WTC11 (cell line): ENCODE data around the gene STXBP6. TPM values are rescaled to one million over a fixed set of nuclear protein-coding genes. Genes with fewer than 3 reads are reported as not detected.
A peak's percentile ranks its signal among the peaks of the same experiment; 100 is the strongest.

Source experiments
- ATAC-seq: fragments of 200-7000 bp; cut with Tn5 transposase; 2 replicates; pipeline ENCODE4 v1.10.0; 2021; ENCODE audit warnings: mild to moderate bottlenecking, moderate library complexity
- CTCF ChIA-PET: fragments of 300-600 bp; sonication (Branson Sonifier 250); formaldehyde crosslinking; loops from one replicate; lab custom pipeline; 2021; ENCODE audit warnings: antibody characterized with exemption; lab: Charles Lee
- POLR2A ChIA-PET: fragments of 350-600 bp; sonication (Branson Sonifier 250); formaldehyde crosslinking; loops from one replicate; lab custom pipeline; 2021; ENCODE audit warnings: antibody characterized with exemption; lab: Charles Lee
- DNase-seq: peaks from one replicate; pipeline ENCODE4 v3.0.0; 2021; ENCODE audit warnings: low spot score
- H3K27ac Mint-ChIP-seq: 2 replicates; pipeline ENCODE4 v1.8.0; 2021; ENCODE audit warnings: mixed read lengths
- H3K27me3 Mint-ChIP-seq: 2 replicates; pipeline ENCODE4 v1.8.0; 2021; ENCODE audit warnings: low read depth, mild to moderate bottlenecking, moderate library complexity, mixed read lengths
- H3K36me3 Mint-ChIP-seq: 2 replicates; pipeline ENCODE4 v1.8.0; 2021; ENCODE audit warnings: mixed read lengths
- H3K4me1 Mint-ChIP-seq: 2 replicates; pipeline ENCODE4 v1.8.0; 2022; ENCODE audit warnings: mixed read lengths
- H3K4me3 Mint-ChIP-seq: 2 replicates; pipeline ENCODE4 v1.8.0; 2021; ENCODE audit warnings: mild to moderate bottlenecking, moderate library complexity, mixed read lengths
- H3K9me3 Mint-ChIP-seq: 2 replicates; pipeline ENCODE4 v1.8.0; 2021; ENCODE audit warnings: mixed read lengths
- GABPB1 ChIP-seq: sonication (generic); formaldehyde crosslinking; IDR thresholded peaks from 2 replicates; pipeline ENCODE4 v1.8.1; 2023; ENCODE audit warnings: mild to moderate bottlenecking, missing genetic modification reagents
- GRHL2 ChIP-seq: fragments of 250-450 bp; sonication (Bioruptor Pico); IDR thresholded peaks from 2 replicates; pipeline ENCODE4 v1.8.0; 2022; ENCODE audit warnings: mild to moderate bottlenecking, moderate library complexity; ENCODE audit not compliant: insufficient replicate concordance, severe bottlenecking
- IRF2 ChIP-seq: sonication (generic); formaldehyde crosslinking; IDR thresholded peaks from 2 replicates; pipeline ENCODE4 v1.8.0; 2022; ENCODE audit warnings: low read depth, missing genetic modification reagents, borderline replicate concordance
- OVOL2 ChIP-seq: fragments of 250-450 bp; sonication (Bioruptor Pico); IDR thresholded peaks from 2 replicates; pipeline ENCODE4 v1.9.0; 2021; ENCODE audit warnings: mild to moderate bottlenecking, borderline replicate concordance
- SMAD3 ChIP-seq: sonication (generic); formaldehyde crosslinking; IDR thresholded peaks from 2 replicates; pipeline ENCODE4 v1.8.0; 2022; ENCODE audit warnings: missing genetic modification reagents, mild to moderate bottlenecking, borderline replicate concordance
- SOX15 ChIP-seq: fragments of 250-450 bp; sonication (Bioruptor Pico); IDR thresholded peaks from 2 replicates; pipeline ENCODE4 v1.9.0; 2021; ENCODE audit warnings: mild to moderate bottlenecking
- SP1 ChIP-seq: sonication (generic); formaldehyde crosslinking; conservative IDR thresholded peaks from 2 replicates; pipeline ENCODE4 v1.8.1; 2022; ENCODE audit warnings: missing genetic modification reagents
- ZNF263 ChIP-seq: sonication (generic); formaldehyde crosslinking; IDR thresholded peaks from 2 replicates; pipeline ENCODE4 v1.8.1; 2022; ENCODE audit warnings: low read depth, mild to moderate bottlenecking, moderate library complexity, missing genetic modification reagents
- ZNF317 ChIP-seq: sonication (generic); formaldehyde crosslinking; IDR thresholded peaks from 2 replicates; pipeline ENCODE4 v1.8.1; 2023; ENCODE audit warnings: low read depth, mild to moderate bottlenecking, moderate library complexity, missing genetic modification reagents, borderline replicate concordance
- ZNF423 ChIP-seq: fragments of 250-450 bp; sonication (Bioruptor Pico); IDR thresholded peaks from 2 replicates; pipeline ENCODE4 v2.1.2; 2022; ENCODE audit warnings: mild to moderate bottlenecking, moderate library complexity
- total RNA-seq: library from RNA; stranded (reverse); gene quantifications from 3 replicates; pipeline ENCODE4 v1.2.3, GENCODE V29; 2021
- TF ChIP-seq, protein P1 (sequence below): sonication (generic); formaldehyde crosslinking; IDR thresholded peaks from 2 replicates; pipeline ENCODE4 v1.8.1; 2022; ENCODE audit warnings: low read depth, mild to moderate bottlenecking, moderate library complexity, missing genetic modification reagents, borderline replicate concordance
- TF ChIP-seq, protein P2 (sequence below): sonication (generic); formaldehyde crosslinking; IDR thresholded peaks from 2 replicates; pipeline ENCODE4 v1.8.0; 2022; ENCODE audit warnings: missing genetic modification reagents
- TF ChIP-seq, protein P3 (sequence below): sonication (generic); formaldehyde crosslinking; IDR thresholded peaks from 2 replicates; pipeline ENCODE4 v1.8.0; 2022; ENCODE audit warnings: mild to moderate bottlenecking, missing genetic modification reagents
- TF ChIP-seq, protein P4 (sequence below): fragments of 250-450 bp; sonication (Bioruptor Pico); IDR thresholded peaks from 2 replicates; pipeline ENCODE4 v1.9.0; 2021; ENCODE audit warnings: moderate library complexity, mild to moderate bottlenecking, inconsistent platforms, borderline replicate concordance
- TF ChIP-seq, protein P5 (sequence below): sonication (generic); formaldehyde crosslinking; IDR thresholded peaks from 2 replicates; pipeline ENCODE4 v1.8.1; 2023; ENCODE audit warnings: mild to moderate bottlenecking, missing genetic modification reagents
- TF ChIP-seq, protein P6 (sequence below): sonication (generic); formaldehyde crosslinking; conservative IDR thresholded peaks from 2 replicates; pipeline ENCODE4 v1.8.1; 2022; ENCODE audit warnings: mild to moderate bottlenecking, missing genetic modification reagents
- TF ChIP-seq, protein P7 (sequence below): sonication (generic); formaldehyde crosslinking; IDR thresholded peaks from 2 replicates; pipeline ENCODE4 v1.8.1; 2023; ENCODE audit warnings: mild to moderate bottlenecking, missing genetic modification reagents, moderate library complexity
- TF ChIP-seq, protein P8 (sequence below): sonication (generic); formaldehyde crosslinking; IDR thresholded peaks from 2 replicates; pipeline ENCODE4 v1.8.0; 2022; ENCODE audit warnings: mild to moderate bottlenecking, missing genetic modification reagents
- TF ChIP-seq, protein P9 (sequence below): sonication (generic); formaldehyde crosslinking; IDR thresholded peaks from 2 replicates; pipeline ENCODE4 v1.8.1; 2023; ENCODE audit warnings: mild to moderate bottlenecking, missing genetic modification reagents

The STXBP6 gene
- total RNA-seq, 1 experiment from 2014 or later, result 4.2 TPM

DNA sequence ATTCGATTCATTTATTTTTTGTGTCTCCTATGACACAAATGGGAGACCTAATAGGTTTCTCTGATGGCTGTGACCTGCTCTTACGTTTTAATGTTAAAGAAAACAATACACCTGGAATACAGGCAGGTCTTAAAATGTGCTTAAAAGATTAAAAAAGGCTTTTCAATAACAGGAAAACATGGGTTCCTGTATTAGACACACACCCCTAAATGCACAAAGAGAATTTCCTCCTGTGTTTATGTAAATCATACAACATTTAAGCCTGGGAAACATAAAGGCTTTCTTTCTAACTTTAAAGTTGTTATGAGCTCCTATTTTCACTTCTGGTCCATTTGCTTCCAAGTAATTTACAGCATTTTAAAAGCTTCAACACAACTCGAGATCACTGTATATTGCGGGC, 191.3 kb downstream of the STXBP6 start (continued):
- TF ChIP-seq, protein P1, sequence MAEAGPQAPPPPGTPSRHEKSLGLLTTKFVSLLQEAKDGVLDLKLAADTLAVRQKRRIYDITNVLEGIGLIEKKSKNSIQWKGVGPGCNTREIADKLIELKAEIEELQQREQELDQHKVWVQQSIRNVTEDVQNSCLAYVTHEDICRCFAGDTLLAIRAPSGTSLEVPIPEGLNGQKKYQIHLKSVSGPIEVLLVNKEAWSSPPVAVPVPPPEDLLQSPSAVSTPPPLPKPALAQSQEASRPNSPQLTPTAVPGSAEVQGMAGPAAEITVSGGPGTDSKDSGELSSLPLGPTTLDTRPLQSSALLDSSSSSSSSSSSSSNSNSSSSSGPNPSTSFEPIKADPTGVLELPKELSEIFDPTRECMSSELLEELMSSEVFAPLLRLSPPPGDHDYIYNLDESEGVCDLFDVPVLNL (CRISPR knock-in tag), result no peak
- TF ChIP-seq, protein P2, sequence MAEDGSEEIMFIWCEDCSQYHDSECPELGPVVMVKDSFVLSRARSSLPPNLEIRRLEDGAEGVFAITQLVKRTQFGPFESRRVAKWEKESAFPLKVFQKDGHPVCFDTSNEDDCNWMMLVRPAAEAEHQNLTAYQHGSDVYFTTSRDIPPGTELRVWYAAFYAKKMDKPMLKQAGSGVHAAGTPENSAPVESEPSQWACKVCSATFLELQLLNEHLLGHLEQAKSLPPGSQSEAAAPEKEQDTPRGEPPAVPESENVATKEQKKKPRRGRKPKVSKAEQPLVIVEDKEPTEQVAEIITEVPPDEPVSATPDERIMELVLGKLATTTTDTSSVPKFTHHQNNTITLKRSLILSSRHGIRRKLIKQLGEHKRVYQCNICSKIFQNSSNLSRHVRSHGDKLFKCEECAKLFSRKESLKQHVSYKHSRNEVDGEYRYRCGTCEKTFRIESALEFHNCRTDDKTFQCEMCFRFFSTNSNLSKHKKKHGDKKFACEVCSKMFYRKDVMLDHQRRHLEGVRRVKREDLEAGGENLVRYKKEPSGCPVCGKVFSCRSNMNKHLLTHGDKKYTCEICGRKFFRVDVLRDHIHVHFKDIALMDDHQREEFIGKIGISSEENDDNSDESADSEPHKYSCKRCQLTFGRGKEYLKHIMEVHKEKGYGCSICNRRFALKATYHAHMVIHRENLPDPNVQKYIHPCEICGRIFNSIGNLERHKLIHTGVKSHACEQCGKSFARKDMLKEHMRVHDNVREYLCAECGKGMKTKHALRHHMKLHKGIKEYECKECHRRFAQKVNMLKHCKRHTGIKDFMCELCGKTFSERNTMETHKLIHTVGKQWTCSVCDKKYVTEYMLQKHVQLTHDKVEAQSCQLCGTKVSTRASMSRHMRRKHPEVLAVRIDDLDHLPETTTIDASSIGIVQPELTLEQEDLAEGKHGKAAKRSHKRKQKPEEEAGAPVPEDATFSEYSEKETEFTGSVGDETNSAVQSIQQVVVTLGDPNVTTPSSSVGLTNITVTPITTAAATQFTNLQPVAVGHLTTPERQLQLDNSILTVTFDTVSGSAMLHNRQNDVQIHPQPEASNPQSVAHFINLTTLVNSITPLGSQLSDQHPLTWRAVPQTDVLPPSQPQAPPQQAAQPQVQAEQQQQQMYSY (CRISPR knock-in tag), result no peak
- TF ChIP-seq, protein P3, sequence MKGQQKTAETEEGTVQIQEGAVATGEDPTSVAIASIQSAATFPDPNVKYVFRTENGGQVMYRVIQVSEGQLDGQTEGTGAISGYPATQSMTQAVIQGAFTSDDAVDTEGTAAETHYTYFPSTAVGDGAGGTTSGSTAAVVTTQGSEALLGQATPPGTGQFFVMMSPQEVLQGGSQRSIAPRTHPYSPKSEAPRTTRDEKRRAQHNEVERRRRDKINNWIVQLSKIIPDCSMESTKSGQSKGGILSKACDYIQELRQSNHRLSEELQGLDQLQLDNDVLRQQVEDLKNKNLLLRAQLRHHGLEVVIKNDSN (CRISPR knock-in tag), result no peak
- TF ChIP-seq, protein P4, sequence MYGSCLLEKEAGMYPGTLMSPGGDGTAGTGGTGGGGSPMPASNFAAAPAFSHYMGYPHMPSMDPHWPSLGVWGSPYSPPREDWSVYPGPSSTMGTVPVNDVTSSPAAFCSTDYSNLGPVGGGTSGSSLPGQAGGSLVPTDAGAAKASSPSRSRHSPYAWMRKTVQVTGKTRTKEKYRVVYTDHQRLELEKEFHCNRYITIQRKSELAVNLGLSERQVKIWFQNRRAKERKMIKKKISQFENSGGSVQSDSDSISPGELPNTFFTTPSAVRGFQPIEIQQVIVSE (CRISPR knock-in tag), result no peak
- TF ChIP-seq ZNF317 (CRISPR knock-in tag) (no peak), SP1 (CRISPR knock-in tag) (no peak), ZNF263 (CRISPR knock-in tag) (no peak), GABPB1 (CRISPR knock-in tag) (no peak)
- TF ChIP-seq, protein P5, sequence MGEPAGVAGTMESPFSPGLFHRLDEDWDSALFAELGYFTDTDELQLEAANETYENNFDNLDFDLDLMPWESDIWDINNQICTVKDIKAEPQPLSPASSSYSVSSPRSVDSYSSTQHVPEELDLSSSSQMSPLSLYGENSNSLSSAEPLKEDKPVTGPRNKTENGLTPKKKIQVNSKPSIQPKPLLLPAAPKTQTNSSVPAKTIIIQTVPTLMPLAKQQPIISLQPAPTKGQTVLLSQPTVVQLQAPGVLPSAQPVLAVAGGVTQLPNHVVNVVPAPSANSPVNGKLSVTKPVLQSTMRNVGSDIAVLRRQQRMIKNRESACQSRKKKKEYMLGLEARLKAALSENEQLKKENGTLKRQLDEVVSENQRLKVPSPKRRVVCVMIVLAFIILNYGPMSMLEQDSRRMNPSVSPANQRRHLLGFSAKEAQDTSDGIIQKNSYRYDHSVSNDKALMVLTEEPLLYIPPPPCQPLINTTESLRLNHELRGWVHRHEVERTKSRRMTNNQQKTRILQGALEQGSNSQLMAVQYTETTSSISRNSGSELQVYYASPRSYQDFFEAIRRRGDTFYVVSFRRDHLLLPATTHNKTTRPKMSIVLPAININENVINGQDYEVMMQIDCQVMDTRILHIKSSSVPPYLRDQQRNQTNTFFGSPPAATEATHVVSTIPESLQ (CRISPR knock-in tag), result no peak

DNA sequence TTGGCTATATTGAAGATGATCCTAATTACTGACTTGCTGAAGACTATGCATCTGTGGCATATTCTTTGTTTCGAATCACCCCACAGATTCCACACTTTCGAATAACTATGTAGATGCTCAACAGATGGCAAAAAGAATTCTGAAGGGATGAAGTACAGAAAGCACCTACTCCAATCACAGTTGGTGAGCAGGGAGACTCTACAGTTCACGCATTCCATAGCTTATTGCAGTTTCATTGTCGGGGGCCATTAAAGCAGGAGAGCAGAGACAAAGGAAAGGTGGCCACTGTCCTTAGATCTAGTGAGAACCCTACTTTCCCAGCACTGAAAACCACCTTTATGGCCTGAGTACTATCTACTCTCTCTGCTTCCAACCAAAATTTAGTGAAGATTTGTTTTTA, 191.9 kb downstream of the STXBP6 start:
- H3K27ac Mint-ChIP-seq, result peak overlapping the region; percentile 11; the same call in 1 of the 2 replicates
- ChIA-PET POLR2A (no interaction called here), CTCF (no interaction called here)
- H3K4me3 Mint-ChIP-seq, result no peak overlapping the region
- DNase-seq, result no peak
- TF ChIP-seq SOX15 (CRISPR knock-in tag) (no peak), OVOL2 (CRISPR knock-in tag) (no peak), GABPB1 (CRISPR knock-in tag) (no peak)
- TF ChIP-seq, protein P6, sequence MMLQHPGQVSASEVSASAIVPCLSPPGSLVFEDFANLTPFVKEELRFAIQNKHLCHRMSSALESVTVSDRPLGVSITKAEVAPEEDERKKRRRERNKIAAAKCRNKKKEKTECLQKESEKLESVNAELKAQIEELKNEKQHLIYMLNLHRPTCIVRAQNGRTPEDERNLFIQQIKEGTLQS, result no peak
- TF ChIP-seq, protein P7, sequence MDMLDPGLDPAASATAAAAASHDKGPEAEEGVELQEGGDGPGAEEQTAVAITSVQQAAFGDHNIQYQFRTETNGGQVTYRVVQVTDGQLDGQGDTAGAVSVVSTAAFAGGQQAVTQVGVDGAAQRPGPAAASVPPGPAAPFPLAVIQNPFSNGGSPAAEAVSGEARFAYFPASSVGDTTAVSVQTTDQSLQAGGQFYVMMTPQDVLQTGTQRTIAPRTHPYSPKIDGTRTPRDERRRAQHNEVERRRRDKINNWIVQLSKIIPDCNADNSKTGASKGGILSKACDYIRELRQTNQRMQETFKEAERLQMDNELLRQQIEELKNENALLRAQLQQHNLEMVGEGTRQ (CRISPR knock-in tag), result no peak
- no peaks in the 10 kb centered on the region for H3K36me3 Mint-ChIP-seq
- peaks cover 35% of the 10 kb centered on the region for H3K4me1 Mint-ChIP-seq
- no peaks in the 10 kb centered on the region for H3K9me3 Mint-ChIP-seq
- H3K27me3 Mint-ChIP-seq, result no peaks in the 10 kb centered on the region
- peak; percentile 84 for ATAC-seq

DNA sequence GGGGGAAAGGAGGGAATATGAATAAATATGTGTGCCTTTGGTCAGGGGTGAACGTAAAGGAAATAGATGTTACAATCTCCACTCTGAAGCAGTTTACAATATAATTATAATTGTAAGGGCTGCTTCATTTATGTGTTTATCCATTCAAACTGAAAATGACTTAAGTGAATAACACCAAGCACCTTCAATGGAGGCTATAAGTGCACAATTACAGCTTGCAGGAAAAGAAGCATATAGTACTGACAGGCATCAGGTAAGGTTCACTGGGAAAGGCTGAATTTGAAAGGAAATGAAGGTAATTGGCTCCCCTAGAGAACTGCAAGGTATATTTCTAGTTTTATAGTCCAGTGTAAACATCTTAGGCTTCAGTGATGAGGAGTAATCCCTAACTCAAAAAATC, 192.7 kb downstream of the STXBP6 start:
- Mint-ChIP-seq H3K9me3 (no peaks in the 10 kb centered on the region), H3K4me1 (peaks cover 43% of the 10 kb centered on the region), H3K27ac (no peak overlapping the region), H3K36me3 (no peaks in the 10 kb centered on the region), H3K4me3 (no peak overlapping the region), H3K27me3 (no peaks in the 10 kb centered on the region)
- TF ChIP-seq ZNF263 (CRISPR knock-in tag) (no peak), IRF2 (CRISPR knock-in tag) (no peak), SMAD3 (CRISPR knock-in tag) (no peak), ZNF423 (CRISPR knock-in tag) (no peak), GRHL2 (CRISPR knock-in tag) (no peak)
- TF ChIP-seq, protein P8, sequence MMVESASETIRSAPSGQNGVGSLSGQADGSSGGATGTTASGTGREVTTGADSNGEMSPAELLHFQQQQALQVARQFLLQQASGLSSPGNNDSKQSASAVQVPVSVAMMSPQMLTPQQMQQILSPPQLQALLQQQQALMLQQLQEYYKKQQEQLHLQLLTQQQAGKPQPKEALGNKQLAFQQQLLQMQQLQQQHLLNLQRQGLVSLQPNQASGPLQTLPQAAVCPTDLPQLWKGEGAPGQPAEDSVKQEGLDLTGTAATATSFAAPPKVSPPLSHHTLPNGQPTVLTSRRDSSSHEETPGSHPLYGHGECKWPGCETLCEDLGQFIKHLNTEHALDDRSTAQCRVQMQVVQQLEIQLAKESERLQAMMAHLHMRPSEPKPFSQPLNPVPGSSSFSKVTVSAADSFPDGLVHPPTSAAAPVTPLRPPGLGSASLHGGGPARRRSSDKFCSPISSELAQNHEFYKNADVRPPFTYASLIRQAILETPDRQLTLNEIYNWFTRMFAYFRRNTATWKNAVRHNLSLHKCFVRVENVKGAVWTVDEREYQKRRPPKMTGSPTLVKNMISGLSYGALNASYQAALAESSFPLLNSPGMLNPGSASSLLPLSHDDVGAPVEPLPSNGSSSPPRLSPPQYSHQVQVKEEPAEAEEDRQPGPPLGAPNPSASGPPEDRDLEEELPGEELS (CRISPR knock-in tag), result no peak
- TF ChIP-seq, protein P9, sequence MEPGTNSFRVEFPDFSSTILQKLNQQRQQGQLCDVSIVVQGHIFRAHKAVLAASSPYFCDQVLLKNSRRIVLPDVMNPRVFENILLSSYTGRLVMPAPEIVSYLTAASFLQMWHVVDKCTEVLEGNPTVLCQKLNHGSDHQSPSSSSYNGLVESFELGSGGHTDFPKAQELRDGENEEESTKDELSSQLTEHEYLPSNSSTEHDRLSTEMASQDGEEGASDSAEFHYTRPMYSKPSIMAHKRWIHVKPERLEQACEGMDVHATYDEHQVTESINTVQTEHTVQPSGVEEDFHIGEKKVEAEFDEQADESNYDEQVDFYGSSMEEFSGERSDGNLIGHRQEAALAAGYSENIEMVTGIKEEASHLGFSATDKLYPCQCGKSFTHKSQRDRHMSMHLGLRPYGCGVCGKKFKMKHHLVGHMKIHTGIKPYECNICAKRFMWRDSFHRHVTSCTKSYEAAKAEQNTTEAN (CRISPR knock-in tag), result no peak
- no peak for ATAC-seq
- ChIA-PET CTCF (no interaction called here), POLR2A (no interaction called here)
- no peak for DNase-seq
